ENCODE measurements around the gene SPON1.

Gene SPON1

DNA sequence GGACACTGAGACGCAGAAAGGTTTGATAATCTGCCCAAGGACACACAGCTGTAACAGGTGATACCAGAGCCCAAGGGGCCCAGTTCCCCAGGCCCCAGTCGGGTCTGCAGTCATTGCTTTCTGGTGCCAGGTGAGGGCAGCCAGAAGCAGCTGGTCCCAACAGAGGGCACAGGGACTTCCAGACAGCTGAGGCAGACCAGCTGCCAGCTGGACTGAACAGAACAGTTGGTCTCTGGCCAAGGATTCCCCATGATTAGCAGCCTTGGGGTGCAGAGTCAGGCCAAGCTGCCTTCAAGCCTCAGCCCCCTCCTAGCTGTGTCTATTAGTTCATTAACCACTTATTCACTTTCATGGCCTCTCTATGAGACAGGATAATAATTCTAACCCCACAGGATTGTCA is 290.9 kb downstream of the SPON1 start:
- Histone ChIP-seq H3K27ac (ENCODE audit: low read depth, low read length) (no peak overlapping the region), H3K9me3 (ENCODE audit: control insufficient read depth in 5 of 5, low read length in 5 of 5) (no peaks in the 10 kb centered on the region), H3K9ac (ENCODE audit: low read length in 5 of 5) (no peak overlapping the region), H3K4me3 (ENCODE audit: low read depth in 1 of 5, low read length in 5 of 5) (no peak overlapping the region), H3K36me3 (ENCODE audit: control insufficient read depth in 5 of 5, insufficient read depth in 5 of 5, low read length in 5 of 5) (no peaks in the 10 kb centered on the region), H3K4me1 (ENCODE audit: control insufficient read depth in 5 of 5, insufficient read depth in 5 of 5, low read length in 5 of 5) (peaks cover 0 to 37% (median 30%) of the 10 kb centered on the region in 5 donors), H3K27me3 (ENCODE audit: control insufficient read depth in 5 of 5, insufficient read depth in 4 of 5, low read length in 5 of 5) (no peaks in the 10 kb centered on the region)

DNA sequence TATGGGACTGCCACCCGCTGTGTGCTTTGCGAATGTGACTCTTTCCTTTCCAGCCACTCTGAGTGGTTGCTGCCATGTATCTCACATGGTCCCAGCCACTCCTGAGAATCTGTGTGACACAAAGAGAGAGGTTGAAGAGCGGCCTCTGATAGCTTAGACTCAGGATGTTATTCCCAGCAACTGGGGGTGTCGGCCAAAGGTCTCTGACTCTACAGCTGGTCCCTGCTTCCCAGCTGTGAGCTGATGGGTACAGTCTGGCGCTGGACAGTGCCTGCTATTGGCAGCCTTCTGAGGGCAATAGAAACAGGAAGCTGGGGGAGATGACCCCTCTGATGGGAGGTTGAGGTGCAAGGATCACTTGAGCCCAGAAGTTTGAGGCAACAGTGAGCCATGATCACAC is 291.3 kb downstream of the SPON1 start:
- Histone ChIP-seq H3K9ac (ENCODE audit: low read length in 5 of 5) (no peak overlapping the region), H3K27ac (ENCODE audit: low read depth, low read length) (no peak overlapping the region), H3K4me1 (ENCODE audit: control insufficient read depth in 5 of 5, insufficient read depth in 5 of 5, low read length in 5 of 5) (peaks cover 0 to 37% (median 33%) of the 10 kb centered on the region in 5 donors)

DNA sequence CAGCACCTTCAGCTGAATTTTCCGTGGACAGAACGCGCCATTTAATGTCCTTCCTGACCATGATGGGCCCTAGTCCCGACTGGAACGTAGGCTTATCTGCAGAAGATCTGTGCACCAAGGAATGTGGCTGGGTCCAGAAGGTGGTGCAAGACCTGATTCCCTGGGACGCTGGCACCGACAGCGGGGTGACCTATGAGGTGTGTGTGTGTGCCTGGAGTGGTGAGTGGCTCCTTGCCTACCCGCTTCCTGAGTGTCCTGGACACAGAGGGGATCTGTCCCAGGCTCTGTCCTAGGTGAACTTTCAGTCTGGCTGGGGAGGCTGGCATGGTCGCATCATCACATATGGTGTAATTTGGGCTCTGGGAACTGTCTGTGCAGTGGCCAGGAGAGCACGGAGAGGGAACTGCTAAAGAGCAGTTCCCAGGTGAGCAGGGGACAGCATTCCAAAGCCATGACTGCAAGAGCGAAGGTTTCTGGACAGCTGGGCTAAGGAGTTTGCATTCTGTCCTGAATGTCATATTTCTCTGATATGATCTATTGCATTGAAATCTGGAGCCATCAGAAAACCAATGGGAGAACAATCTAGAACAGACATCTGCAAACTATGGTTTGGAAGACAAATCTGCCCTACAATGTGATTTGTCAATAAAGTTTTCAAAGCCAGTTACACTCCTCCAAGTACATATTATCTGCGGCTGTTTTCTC is 292.2 kb downstream of the SPON1 start:
- Histone ChIP-seq H3K36me3 (ENCODE audit: control insufficient read depth in 5 of 5, insufficient read depth in 5 of 5, low read length in 5 of 5) (no peaks in the 10 kb centered on the region), H3K27ac (ENCODE audit: low read depth, low read length) (peak overlapping the region; percentile 4), H3K4me1 (ENCODE audit: control insufficient read depth in 5 of 5, insufficient read depth in 5 of 5, low read length in 5 of 5) (peaks cover 0 to 45% (median 34%) of the 10 kb centered on the region in 5 donors), H3K9me3 (ENCODE audit: control insufficient read depth in 5 of 5, low read length in 5 of 5) (no peaks in the 10 kb centered on the region), H3K9ac (ENCODE audit: low read length in 5 of 5) (no peak overlapping the region), H3K27me3 (ENCODE audit: control insufficient read depth in 5 of 5, insufficient read depth in 4 of 5, low read length in 5 of 5) (no peaks in the 10 kb centered on the region), H3K4me3 (ENCODE audit: low read depth in 1 of 5, low read length in 5 of 5) (no peak overlapping the region)

More for the DNA sequence above, 291.3 kb downstream of the SPON1 start:
- H3K4me3 ChIP-seq (ENCODE audit: low read depth in 1 of 5, low read length in 5 of 5): no peak overlapping the region
- no peaks in the 10 kb centered on the region for H3K9me3 ChIP-seq (ENCODE audit: control insufficient read depth in 5 of 5, low read length in 5 of 5)
- H3K27me3 ChIP-seq (ENCODE audit: control insufficient read depth in 5 of 5, insufficient read depth in 4 of 5, low read length in 5 of 5): no peaks in the 10 kb centered on the region
- H3K36me3 ChIP-seq (ENCODE audit: control insufficient read depth in 5 of 5, insufficient read depth in 5 of 5, low read length in 5 of 5): no peaks in the 10 kb centered on the region

DNA sequence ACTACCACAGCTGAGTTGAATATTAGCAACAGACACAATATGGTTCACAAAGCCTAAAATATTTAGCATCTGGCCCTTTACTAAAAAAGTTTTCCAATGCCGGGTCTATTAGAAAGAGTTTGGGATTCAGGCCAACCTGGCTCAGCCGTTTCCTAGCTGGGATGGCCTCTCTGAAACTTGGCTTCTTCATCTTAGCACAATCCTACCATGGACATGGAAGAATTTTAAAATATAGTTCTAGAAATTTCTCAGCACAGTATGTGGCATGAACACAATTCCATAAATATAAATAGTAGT is 292.7 kb downstream of the SPON1 start:
- peak overlapping the region; percentile 4 for H3K27ac ChIP-seq (ENCODE audit: low read depth, low read length)
- H3K4me1 ChIP-seq (ENCODE audit: control insufficient read depth in 5 of 5, insufficient read depth in 5 of 5, low read length in 5 of 5): peaks cover 0 to 50% (median 34%) of the 10 kb centered on the region in 5 donors
- H3K36me3 ChIP-seq (ENCODE audit: control insufficient read depth in 5 of 5, insufficient read depth in 5 of 5, low read length in 5 of 5): no peaks in the 10 kb centered on the region
- H3K9me3 ChIP-seq (ENCODE audit: control insufficient read depth in 5 of 5, low read length in 5 of 5): no peaks in the 10 kb centered on the region
- no peak overlapping the region for H3K4me3 ChIP-seq (ENCODE audit: low read depth in 1 of 5, low read length in 5 of 5)
- H3K27me3 ChIP-seq (ENCODE audit: control insufficient read depth in 5 of 5, insufficient read depth in 4 of 5, low read length in 5 of 5): no peaks in the 10 kb centered on the region
- H3K9ac ChIP-seq (ENCODE audit: low read length in 5 of 5): no peak overlapping the region

DNA sequence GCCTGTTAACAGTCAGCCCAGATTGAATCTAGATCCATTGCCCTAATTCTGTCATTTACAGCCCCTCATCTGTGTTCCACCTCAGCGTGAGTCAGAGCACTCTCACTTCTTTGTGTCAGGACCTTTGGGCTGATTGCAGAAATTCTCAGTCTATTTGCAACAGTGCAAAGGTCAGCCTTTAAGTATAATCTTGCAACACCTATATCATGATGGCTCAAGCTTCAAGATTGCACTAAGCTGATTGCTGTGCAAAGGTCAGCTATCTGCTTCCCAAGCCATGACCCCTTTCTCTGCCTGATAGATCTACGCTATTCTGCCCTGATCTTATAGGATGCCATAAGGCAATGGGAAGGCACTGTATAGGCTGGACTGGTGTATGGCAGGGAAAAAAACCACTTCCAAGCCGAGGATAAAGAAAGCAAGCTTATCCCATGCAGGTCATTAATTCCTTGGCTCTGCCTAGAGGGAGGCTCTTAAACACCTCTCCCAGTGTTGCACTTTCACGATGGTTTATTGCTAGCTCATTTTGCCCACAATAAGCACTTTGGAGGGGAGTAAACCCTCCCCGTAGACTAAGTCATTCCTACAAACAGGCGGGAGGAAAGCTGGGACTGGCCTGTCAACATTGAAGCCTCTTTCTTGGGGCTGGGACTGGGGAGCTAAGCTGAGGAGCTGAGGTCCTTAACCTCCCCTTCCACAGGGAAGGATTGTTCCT is 295.9 kb downstream of the SPON1 start:
- no peaks in the 10 kb centered on the region for H3K36me3 ChIP-seq (ENCODE audit: control insufficient read depth in 5 of 5, insufficient read depth in 5 of 5, low read length in 5 of 5)

DNA sequence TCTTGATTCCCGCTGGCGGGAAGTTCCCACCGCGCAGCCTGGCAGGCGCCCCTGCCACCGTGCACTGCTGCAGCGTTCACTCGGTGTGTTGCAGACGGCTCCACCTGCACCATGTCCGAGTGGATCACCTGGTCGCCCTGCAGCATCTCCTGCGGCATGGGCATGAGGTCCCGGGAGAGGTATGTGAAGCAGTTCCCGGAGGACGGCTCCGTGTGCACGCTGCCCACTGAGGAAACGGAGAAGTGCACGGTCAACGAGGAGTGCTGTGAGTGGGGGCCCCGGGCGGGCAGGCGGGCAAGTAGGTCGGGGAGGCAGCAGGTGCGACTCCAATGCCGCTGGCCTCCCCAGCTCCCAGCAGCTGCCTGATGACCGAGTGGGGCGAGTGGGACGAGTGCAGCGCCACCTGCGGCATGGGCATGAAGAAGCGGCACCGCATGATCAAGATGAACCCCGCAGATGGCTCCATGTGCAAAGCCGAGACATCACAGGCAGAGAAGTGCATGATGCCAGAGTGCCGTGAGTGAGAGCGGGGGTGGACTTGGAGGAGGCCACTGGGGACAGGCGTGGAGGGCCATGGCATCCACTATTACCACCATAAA is 296.8 kb downstream of the SPON1 start:
- Histone ChIP-seq H3K9ac (ENCODE audit: low read length in 5 of 5) (no peak overlapping the region), H3K4me3 (ENCODE audit: low read depth in 1 of 5, low read length in 5 of 5) (no peak overlapping the region), H3K27me3 (ENCODE audit: control insufficient read depth in 5 of 5, insufficient read depth in 4 of 5, low read length in 5 of 5) (no peaks in the 10 kb centered on the region), H3K36me3 (ENCODE audit: control insufficient read depth in 5 of 5, insufficient read depth in 5 of 5, low read length in 5 of 5) (no peaks in the 10 kb centered on the region), H3K4me1 (ENCODE audit: control insufficient read depth in 5 of 5, insufficient read depth in 5 of 5, low read length in 5 of 5) (peaks cover 0 to 57% (median 31%) of the 10 kb centered on the region in 5 donors), H3K9me3 (ENCODE audit: control insufficient read depth in 5 of 5, low read length in 5 of 5) (no peaks in the 10 kb centered on the region), H3K27ac (ENCODE audit: low read depth, low read length) (no peak overlapping the region)

More for the DNA sequence above, 295.9 kb downstream of the SPON1 start:
- H3K4me1 ChIP-seq (ENCODE audit: control insufficient read depth in 5 of 5, insufficient read depth in 5 of 5, low read length in 5 of 5): peaks cover 0 to 59% (median 35%) of the 10 kb centered on the region in 5 donors
- H3K27me3 ChIP-seq (ENCODE audit: control insufficient read depth in 5 of 5, insufficient read depth in 4 of 5, low read length in 5 of 5): no peaks in the 10 kb centered on the region
- H3K27ac ChIP-seq (ENCODE audit: low read depth, low read length): peak overlapping the region; percentile 71
- no peak overlapping the region for H3K4me3 ChIP-seq (ENCODE audit: low read depth in 1 of 5, low read length in 5 of 5)
- no peak overlapping the region for H3K9ac ChIP-seq (ENCODE audit: low read length in 5 of 5)
- H3K9me3 ChIP-seq (ENCODE audit: control insufficient read depth in 5 of 5, low read length in 5 of 5): no peaks in the 10 kb centered on the region

DNA sequence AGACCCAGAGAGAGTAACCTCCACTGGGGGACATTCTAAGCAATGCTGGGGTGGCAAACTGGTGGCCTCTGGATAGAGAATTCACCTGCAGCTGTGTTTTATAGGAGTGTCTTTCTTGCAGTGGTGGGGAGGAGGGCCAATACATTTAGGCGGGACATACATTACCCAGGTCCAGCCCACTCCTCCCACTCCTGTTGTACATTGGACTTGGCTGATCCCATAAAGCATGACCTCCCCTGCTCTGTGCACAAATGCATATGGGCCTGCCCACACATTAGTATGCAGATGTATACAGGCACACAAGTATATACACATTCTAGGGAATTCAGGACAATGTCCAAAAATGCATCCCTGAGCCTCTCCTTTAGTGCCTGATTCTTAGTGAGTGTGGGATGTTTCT is 297.4 kb downstream of the SPON1 start:
- Histone ChIP-seq H3K27me3 (ENCODE audit: control insufficient read depth in 5 of 5, insufficient read depth in 4 of 5, low read length in 5 of 5) (no peaks in the 10 kb centered on the region), H3K9ac (ENCODE audit: low read length in 5 of 5) (no peak overlapping the region), H3K27ac (ENCODE audit: low read depth, low read length) (no peak overlapping the region), H3K4me1 (ENCODE audit: control insufficient read depth in 5 of 5, insufficient read depth in 5 of 5, low read length in 5 of 5) (peaks cover 0 to 51% (median 26%) of the 10 kb centered on the region in 5 donors), H3K9me3 (ENCODE audit: control insufficient read depth in 5 of 5, low read length in 5 of 5) (no peaks in the 10 kb centered on the region), H3K36me3 (ENCODE audit: control insufficient read depth in 5 of 5, insufficient read depth in 5 of 5, low read length in 5 of 5) (peaks cover 0 to 2% (median 0%) of the 10 kb centered on the region in 5 donors), H3K4me3 (ENCODE audit: low read depth in 1 of 5, low read length in 5 of 5) (no peak overlapping the region)

DNA sequence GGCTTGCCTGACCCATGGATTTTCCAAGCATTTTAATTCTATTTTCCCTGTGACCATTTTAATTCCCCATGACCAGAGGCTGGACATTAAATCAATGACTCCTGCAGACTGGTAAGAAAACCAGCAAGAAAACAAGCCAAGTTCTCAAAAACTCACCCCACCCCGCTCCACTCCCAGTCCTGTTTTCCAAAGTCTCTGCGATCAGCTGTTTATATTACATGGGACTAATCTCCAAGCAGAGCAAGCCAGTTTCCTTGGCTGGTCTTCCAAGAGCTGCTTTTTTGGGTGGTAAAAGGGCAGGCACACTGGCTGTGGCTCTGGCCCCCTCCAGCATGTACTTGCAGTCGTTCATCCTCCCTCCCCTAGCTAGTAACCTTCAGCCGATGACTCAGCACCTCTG is 298.5 kb downstream of the SPON1 start:
- Histone ChIP-seq H3K9ac (ENCODE audit: low read length in 5 of 5) (no peak overlapping the region), H3K4me1 (ENCODE audit: control insufficient read depth in 5 of 5, insufficient read depth in 5 of 5, low read length in 5 of 5) (peaks cover 0 to 46% (median 25%) of the 10 kb centered on the region in 5 donors), H3K27me3 (ENCODE audit: control insufficient read depth in 5 of 5, insufficient read depth in 4 of 5, low read length in 5 of 5) (no peaks in the 10 kb centered on the region), H3K27ac (ENCODE audit: low read depth, low read length) (peak overlapping the region; percentile 32), H3K36me3 (ENCODE audit: control insufficient read depth in 5 of 5, insufficient read depth in 5 of 5, low read length in 5 of 5) (peaks cover 0 to 11% (median 9%) of the 10 kb centered on the region in 5 donors), H3K4me3 (ENCODE audit: low read depth in 1 of 5, low read length in 5 of 5) (no peak overlapping the region), H3K9me3 (ENCODE audit: control insufficient read depth in 5 of 5, low read length in 5 of 5) (no peaks in the 10 kb centered on the region)

DNA sequence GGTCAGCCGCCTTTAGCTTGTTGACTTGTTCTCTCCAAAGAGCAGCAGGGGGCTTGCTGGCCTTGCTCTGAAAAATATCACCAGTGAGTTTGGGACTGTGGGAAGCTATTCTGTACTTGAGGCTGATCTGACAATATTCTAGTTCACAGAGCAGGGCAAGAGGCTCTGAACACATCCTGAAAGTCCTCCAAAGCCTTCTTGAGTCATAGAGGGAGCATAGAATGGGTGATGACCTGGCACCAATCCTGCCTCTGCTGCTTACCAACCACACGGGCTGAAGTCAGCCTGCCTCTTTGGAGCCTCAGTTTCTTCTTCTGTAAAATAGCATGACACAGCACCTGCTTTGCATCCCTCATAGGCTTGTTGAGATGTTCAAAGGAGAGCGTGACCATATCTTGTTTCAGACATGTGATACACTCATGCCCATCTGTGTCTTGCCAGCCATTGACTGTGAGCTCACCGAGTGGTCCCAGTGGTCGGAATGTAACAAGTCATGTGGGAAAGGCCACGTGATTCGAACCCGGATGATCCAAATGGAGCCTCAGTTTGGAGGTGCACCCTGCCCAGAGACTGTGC is 299.8 kb downstream of the SPON1 start:
- Histone ChIP-seq H3K36me3 (ENCODE audit: control insufficient read depth in 5 of 5, insufficient read depth in 5 of 5, low read length in 5 of 5) (peaks cover 0 to 11% (median 9%) of the 10 kb centered on the region in 5 donors), H3K27ac (ENCODE audit: low read depth, low read length) (peak overlapping the region; percentile 18), H3K9ac (ENCODE audit: low read length in 5 of 5) (no peak overlapping the region), H3K9me3 (ENCODE audit: control insufficient read depth in 5 of 5, low read length in 5 of 5) (no peaks in the 10 kb centered on the region), H3K4me3 (ENCODE audit: low read depth in 1 of 5, low read length in 5 of 5) (no peak overlapping the region), H3K4me1 (ENCODE audit: control insufficient read depth in 5 of 5, insufficient read depth in 5 of 5, low read length in 5 of 5) (peaks cover 0 to 41% (median 25%) of the 10 kb centered on the region in 5 donors), H3K27me3 (ENCODE audit: control insufficient read depth in 5 of 5, insufficient read depth in 4 of 5, low read length in 5 of 5) (no peaks in the 10 kb centered on the region)

DNA sequence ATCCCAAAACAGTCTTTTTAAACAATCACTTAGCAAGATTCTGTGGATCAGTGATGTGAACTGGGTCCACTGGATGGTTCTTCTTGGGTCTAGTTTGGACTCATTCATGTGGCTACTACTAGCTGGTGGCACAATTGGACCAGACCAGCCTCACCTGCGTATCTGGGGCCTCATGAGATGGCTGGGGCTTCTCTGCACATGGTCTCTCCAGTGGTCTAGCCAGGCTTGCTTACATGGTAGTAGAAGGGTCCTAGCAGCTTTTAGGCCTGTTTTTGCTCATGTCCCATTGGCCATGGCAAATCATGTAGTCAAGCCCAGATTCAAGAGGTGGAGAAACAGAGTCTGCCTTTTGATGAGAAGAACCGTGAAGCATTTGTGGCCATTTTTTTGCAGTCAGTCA is 302.4 kb downstream of the SPON1 start:
- H3K36me3 ChIP-seq (ENCODE audit: control insufficient read depth in 5 of 5, insufficient read depth in 5 of 5, low read length in 5 of 5): peaks cover 0 to 11% (median 10%) of the 10 kb centered on the region in 5 donors
- no peak overlapping the region for H3K9ac ChIP-seq (ENCODE audit: low read length in 5 of 5)

More for the DNA sequence above, 302.4 kb downstream of the SPON1 start:
- peaks cover 0 to 25% (median 9%) of the 10 kb centered on the region in 5 donors for H3K4me1 ChIP-seq (ENCODE audit: control insufficient read depth in 5 of 5, insufficient read depth in 5 of 5, low read length in 5 of 5)
- H3K27ac ChIP-seq (ENCODE audit: low read depth, low read length): no peak overlapping the region
- H3K27me3 ChIP-seq (ENCODE audit: control insufficient read depth in 5 of 5, insufficient read depth in 4 of 5, low read length in 5 of 5): no peaks in the 10 kb centered on the region
- no peaks in the 10 kb centered on the region for H3K9me3 ChIP-seq (ENCODE audit: control insufficient read depth in 5 of 5, low read length in 5 of 5)
- H3K4me3 ChIP-seq (ENCODE audit: low read depth in 1 of 5, low read length in 5 of 5): no peak overlapping the region

All from subcutaneous abdominal adipose tissue (tissue), 5 donors.